SK-N-SH (cell line): ENCODE measurements around the gene SLC25A21. TPM values are rescaled to one million over a fixed set of nuclear protein-coding genes. Genes with fewer than 3 reads are reported as not detected.

Source experiments
- polyA plus RNA-seq, 3 experiments: library from polyadenylated mRNA; depleted of rRNA; stranded (reverse); fragments of >200 nt; gene quantifications; 2 replicates each; pipeline ENCODE4 v1.2.3, GENCODE V29; 2012
- small RNA-seq, 7 experiments: library from RNA; depleted of rRNA; stranded (forward); fragments of <200 nt; gene quantifications; one replicate each; pipeline ENCODE3, GENCODE V24; 2012

SLC25A21 gene
- polyA plus RNA-seq, 1 of the 3 experiments (the other 2 are of a cell fraction), result not detected

Small RNA genes within 50 kb of the gene (small RNA-seq; reads per million reads assigned to genes)
- 0 reads per million in 7 experiments for gene MIR4503
- gene RNU6-273P, result 0 reads per million in 7 experiments

Other genes with a start within 250 kb of the SLC25A21 start
- gene MIPOL1, start 25.3 kb upstream of the SLC25A21 start, polyA plus RNA-seq (2012; rRNA removed), result 0.23 and 0.31 TPM in 2 replicates